ENCODE results near the gene TTLL11.

TTLL11 gene

GRCh38 chr9:121822093-121823085 lies 270.7 kb downstream of the TTLL11 start:
- DNase-seq: no peak

DNA sequence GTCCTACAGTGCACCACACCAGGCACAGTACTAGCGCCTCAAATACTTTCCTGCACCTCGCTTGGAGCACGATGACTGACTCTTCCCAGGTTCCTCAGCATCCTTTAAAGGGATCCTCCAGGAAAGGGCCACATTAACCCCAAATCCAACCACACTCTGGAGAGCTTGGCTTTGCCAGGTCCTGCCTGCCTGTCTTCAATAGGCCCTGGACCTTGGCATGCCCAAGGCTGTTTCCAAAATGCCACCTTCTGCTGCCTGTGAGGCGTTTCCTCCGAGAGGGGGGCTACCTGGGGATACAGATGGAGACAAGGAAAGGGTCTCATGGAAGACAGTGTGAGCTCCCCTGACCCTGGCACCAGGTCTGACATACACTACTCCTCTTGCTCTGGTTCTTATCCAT lies 271.8 kb downstream of the TTLL11 start:
- DNase-seq: no peak

- DNase-seq: no peak
These were observed 272.7 kb downstream of the TTLL11 start for GRCh38 chr9:121820286-121821005.

DNA sequence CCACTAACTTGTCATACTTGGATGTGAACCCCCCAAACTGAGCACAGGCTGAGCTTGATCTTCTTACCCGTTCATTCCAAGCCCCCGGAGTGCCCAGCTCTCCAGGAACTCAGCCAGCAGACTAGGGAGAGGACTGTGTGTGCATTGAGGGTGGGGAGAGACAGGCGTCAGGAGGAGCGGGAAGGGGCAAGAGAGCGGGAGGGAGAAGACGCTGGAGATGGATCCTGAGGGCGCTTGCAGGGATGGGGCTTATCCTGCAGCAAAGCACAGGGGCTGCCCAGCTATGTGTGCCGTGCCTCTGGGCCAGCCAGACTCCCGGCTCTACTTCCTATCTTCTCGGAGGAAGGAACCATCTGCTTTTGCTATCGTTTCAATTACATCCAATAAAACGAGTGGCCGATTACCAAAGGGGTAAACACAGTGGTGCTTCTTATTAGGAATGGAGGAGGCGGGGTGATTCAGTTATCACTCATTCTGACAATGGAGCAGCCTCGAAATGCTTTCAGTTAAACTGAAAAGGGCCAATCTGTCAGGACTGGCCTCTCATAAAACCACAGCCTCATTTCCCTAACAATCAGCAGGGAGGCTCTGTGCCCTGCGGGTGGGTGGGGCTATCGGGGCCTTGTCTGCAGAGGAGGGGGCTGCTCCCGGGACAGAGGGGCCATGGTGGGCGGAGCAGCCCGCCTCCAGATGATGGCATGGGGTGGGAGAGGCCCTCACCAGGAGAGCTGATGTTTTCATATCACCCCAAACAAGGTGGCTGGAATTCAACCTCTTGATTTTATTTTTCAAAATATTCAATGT lies 273.5 kb downstream of the TTLL11 start:
- no peak for DNase-seq

DNA sequence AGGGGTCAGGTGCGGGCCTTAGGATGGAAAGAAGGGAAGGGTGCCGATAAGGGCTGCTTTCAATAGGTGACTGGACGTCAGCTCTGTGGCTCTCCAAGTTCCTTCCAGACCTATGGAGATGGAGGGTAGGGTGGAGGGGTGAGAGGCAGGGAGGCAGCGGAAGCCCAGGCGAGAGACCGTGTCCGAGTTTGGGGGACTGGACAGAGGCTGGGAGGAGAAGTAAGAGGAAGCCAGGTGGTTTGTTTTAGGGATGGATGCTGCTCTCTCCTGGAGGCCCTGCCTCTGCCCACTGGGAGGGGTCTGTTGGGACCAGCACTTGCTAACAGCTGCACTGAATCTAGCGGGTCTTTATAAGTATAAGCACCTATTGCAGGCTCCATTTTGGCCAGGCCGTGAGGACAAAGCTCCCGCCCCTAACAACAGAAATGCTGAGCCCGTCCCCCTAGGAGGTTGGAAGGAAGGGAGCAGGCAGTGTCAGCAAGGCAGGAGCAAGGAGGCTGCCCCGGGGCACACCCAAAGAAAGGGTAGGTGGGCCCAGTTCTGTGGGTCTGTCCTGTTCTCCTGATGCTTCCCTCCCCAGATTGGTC lies 274.2 kb downstream of the TTLL11 start:
- DNase-seq: no peak

GRCh38 chr9:121818016-121818661 lies 275.0 kb downstream of the TTLL11 start:
- DNase-seq: no peak

DNA sequence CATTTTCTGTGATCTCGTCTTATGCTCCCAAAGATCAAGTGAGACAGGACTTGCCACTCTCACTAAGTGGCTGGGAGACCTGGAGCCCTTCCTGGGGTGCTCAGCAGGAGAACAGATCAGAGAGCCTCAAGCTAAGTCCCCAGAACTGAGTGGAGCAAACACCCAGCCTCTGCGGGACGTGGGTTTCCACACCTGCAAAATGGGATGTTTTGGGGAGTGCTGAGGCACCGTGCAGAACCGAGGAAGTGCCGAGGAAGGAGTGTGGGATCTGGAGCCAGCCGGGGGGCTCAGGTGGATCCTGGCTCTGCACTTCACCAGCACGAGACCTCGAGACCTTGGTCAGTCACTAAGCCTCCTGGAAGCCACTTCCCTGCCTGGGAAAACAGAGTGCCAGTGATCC lies 275.6 kb downstream of the TTLL11 start:
- no peak for DNase-seq

- DNase-seq: no peak
These were observed 276.2 kb downstream of the TTLL11 start for GRCh38 chr9:121816845-121817450.

- no peak for DNase-seq
These were observed 276.7 kb downstream of the TTLL11 start for GRCh38 chr9:121816449-121816817.

DNA sequence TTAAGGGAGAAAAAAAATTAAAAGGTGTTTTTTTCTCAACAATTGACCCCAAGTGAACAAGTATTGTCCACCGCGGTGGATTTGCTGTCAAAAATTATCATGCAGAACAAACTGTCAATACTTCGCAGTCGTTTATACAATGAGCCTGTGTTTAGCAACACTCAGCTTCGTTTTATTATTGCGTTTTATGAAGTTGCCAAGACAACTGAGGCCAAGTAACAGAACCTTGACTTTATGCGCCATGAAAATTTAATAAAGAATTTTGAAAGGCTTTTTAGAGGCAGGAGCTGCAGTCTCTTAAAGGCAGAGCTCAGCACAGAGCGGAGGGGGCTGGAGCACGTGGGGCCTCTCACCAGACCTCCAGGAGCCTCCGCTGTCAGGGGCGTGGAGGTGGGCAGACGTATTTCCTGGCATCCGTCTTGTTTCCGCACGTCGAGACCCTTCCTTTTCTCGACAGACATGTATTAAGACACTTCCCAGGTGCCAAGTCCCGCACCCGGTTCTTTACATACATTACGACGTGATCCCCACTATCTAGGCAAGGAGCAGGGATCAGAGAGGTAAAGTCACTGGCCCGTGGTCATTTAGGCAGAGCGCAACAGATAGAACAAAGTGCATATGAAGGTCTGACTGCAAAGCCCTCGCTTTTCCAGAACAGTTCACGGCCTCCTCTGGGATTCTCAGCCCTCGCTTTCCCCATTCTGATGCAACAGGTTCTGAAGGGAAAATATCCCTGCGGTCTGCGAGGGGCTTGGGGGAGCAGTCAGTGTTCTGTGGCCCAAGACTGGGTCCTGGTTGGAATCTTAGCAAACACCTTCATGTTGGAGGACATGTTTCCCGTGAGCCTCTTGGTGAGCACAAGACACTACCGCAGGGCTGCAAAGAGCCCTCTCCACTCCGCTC lies 277.3 kb downstream of the TTLL11 start:
- DNase-seq: no peak

- no peak for DNase-seq
These were observed 278.0 kb downstream of the TTLL11 start for GRCh38 chr9:121815084-121815483.

DNA sequence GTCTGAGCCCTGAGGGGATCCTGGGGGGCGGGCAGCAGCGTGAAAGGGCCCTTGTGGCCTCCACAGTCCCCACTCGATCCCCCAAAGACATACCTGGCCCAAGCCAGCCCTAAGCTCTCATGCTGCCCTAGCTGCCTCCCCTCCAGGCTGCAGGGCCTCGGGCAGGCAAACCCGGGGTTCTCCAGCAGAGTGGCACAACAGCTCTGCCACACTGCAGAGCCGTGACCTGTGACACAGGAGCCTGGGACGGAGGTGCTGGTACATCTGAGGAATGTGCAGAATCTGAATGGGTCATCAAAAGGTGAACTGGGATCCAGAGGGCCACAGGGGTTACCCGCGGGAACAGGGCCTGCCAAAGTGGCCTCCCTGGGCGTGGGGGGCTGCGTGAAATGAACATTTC lies 278.5 kb downstream of the TTLL11 start:
- DNase-seq: no peak

- no peak for DNase-seq
These were observed 279.4 kb downstream of the TTLL11 start for GRCh38 chr9:121813519-121814210.

- DNase-seq: no peak
These were observed 280.9 kb downstream of the TTLL11 start for GRCh38 chr9:121812159-121812735.

DNA sequence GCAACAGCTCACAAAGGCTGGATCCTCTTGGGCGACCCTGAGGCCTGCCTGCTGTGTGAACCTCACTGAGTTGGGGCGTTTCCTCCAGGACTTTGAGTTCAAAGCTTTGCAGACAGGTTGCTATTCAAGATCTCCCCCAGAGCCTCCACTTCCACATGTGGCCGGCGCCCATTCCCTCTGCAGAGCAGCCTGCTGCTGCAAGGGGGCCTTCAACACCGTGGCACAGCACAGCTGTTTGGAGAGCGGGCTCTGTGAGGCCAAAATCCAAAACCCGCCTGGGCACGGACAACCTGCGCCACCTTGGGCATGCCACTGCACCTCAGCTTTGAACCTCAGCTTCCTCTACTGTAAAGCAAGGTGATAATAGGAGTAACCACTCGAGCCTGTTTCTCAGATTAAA lies 281.4 kb downstream of the TTLL11 start:
- DNase-seq: no peak

DNA sequence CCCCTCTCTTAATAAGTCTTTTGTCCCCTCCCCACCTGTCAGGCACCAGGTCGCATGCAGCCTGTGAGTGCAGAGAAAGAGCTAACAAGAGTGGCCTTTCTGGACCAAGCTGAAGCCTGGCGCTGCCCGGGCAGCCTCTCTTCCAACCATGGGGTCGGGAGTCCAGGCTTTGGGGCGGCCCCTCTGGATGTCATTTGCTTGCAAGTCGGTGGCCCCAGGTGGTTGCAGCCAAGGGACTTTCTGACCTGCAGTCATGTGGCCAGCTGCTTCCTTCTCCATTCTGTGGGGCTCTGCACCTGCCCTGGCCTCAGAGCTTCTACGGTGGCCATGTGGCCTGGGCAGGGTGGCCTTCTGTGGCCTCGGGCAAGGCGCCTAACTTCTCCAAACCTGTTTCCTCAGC lies 282.0 kb downstream of the TTLL11 start:
- DNase-seq: no peak

DNA sequence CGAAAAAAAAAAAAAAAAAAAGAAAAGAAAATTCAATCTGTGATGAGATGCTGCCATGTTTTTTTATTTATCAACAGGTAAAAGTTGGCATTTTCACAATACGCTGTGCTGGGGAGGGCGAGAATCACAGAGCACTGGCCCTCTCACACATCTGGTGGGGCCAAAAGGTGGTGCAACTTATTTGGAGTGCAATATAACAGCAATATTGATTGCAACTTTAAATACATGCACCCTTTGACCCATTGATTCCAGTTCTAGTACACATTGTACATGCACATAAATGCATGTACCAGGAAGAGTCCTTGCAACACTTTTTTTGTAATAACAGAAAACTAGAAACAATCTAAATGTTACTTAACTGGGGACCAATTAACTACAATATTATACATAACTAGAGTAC lies 282.6 kb downstream of the TTLL11 start:
- DNase-seq: no peak

DNA sequence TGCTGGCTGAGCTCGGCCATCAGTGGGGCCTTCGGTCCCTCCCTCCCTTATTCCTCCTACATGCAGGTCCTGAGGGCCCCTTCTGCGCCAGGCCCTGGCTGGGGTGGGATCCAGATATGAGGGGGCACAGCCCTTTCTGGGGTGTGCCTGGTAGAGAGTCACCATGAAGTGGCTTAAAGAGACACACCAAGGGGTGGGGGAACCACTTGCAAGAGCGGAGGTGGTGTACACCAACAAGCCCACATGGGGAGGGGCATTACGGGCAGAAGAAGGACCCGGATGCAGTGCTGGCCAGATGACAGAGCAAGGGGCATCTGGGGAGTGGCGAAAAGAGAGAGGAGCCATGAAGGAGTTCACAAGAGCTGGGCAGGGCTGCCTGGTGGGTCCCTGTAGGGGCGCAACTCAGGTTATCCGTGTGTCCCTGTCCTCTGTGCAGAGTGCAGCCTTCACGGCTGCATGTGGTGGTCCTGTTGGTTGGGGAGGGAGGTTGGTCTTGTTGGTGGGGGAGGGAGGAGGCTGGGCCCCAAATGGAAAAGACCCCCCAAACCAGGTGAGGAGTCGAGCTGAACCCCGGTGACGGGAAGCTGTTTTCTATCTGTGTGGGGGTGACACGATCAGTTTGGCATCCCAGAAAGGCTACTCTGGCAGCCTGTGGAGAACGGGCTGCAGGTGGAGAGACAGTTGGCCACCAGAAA lies 283.6 kb downstream of the TTLL11 start:
- no peak for DNase-seq

- no peak for DNase-seq
These were observed 284.3 kb downstream of the TTLL11 start for GRCh38 chr9:121808781-121809180.

Measured in activated CD4-positive, alpha-beta T cell treated with anti-CD3 and anti-CD28 coated beads, Interleukin-2, Interleukin-6, amounts not matched to agents 100 ng/mL and 50 ng/mL, durations not matched to agents 16 hours and 8 hours (primary cell).